Psoas muscle (tissue), 8 donors: Measurements from ENCODE around the gene XPO4. TPM values are rescaled to one million over a fixed set of nuclear protein-coding genes. Genes with fewer than 3 reads are reported as not detected.
A peak's percentile ranks its signal among the peaks of the same experiment; 100 is the strongest.

ENCODE experiments used
- ATAC-seq, 4 donors: fragments of 200-7000 bp; cut with Tn5 transposase; one replicate each; pipeline ENCODE4 v1.9.1; 2020; ENCODE audit warnings: moderate library complexity in 3 of 4, mild to moderate bottlenecking in 2 of 4
- DNase-seq, 2 donors: peaks; one replicate each; pipeline ENCODE4 v3.0.0-alpha.2; 2020
- H3K27ac ChIP-seq: fragments of 200-600 bp; one replicate; pipeline ENCODE4 v1.8.0; 2022
- H3K27me3 ChIP-seq, 3 donors: fragments of 200-600 bp in 1 of 3; one replicate each; pipeline versions ENCODE4 v1.6.1 to v1.8.0; 2013 to 2022; ENCODE audit warnings: low read length in 2 of 3, mild to moderate bottlenecking in 2 of 3, moderate library complexity in 1 of 3; ENCODE audit not compliant: insufficient read depth in 3 of 3
- H3K36me3 ChIP-seq, 2 donors: fragments of 200-600 bp in 1 of 2; one replicate each; pipeline versions ENCODE4 v1.6.1 to v1.8.0; 2013 to 2022; ENCODE audit warnings: low read depth in 1 of 2, mild to moderate bottlenecking in 1 of 2, moderate library complexity in 1 of 2; ENCODE audit not compliant: insufficient read depth in 1 of 2
- H3K4me1 ChIP-seq: fragments of 200-600 bp; one replicate; pipeline ENCODE4 v1.8.0; 2022
- H3K4me3 ChIP-seq: fragments of 200-600 bp; one replicate; pipeline ENCODE4 v1.8.0; 2022; ENCODE audit warnings: mild to moderate bottlenecking
- H3K9me3 ChIP-seq: fragments of 200-600 bp; one replicate; pipeline ENCODE4 v1.8.0; 2022
- CTCF ChIP-seq: fragments of 200-600 bp; IDR thresholded peaks from one replicate; pipeline ENCODE4 v1.8.0; 2022; ENCODE audit warnings: antibody characterized with exemption
- WGBS, 3 donors: extraction: QIAGEN DNeasy Blood & Tissue Kit; methylation state at CpG; one replicate each; pipeline versions ENCODE4 v1.1.6 to v1.1.7; 2013; 5-methylcytosine and 5-hydroxymethylcytosine counted together
- intact Hi-C, 2 donors: fragments of 100-400 bp; cut with DNase I; formaldehyde crosslinking; loops; one replicate each; pipeline versions ENCODE4 v1.11.0 to v1.14.2; 2022
- polyA plus RNA-seq, 3 donors: library from polyadenylated mRNA; stranded (reverse); fragments of 200-250 nt; gene quantifications; one replicate each; pipeline ENCODE4 v1.2.3, GENCODE V29; 2013
- total RNA-seq, 4 donors: library from RNA; stranded (reverse); fragmentation: NEBNext Ultra II Directional in 2 of 4; extraction: Animal tissue kit (Norgen Biotek cat#: 25700) in 2 of 4; gene quantifications; one replicate each; pipeline versions ENCODE4 v1.2.1 to v1.2.4, GENCODE V29; 2021 to 2023
- donor health status: healthy with polysubstance abuse.
- donor health status: DM: no; HTN: no; CAD: no; lungs with moderate emphysema.
- donor health status: Bipolar disorder and iron deficiency.
- donor health status: healthy.
- donor health status: DM: yes; HTN: yes; CAD: no.
- donor health status: DM: no; HTN: no; CAD: no.
- donor health status: DM: no; HTN: no; CAD: no.
- donor health status: DM: yes; HTN: yes; CAD: no.

The XPO4 gene
- total and polyA plus RNA-seq, 7 donors, result 3.9 to 67.2 (median 12.2) TPM

- DNase-seq (no peak), ATAC-seq (no peak)
- no peak for TF ChIP-seq CTCF
- Histone ChIP-seq H3K9me3 (no peaks in the 10 kb centered on the region), H3K4me1 (peaks cover 11% of the 10 kb centered on the region), H3K4me3 (no peak overlapping the region), H3K27ac (no peak overlapping the region), H3K36me3 (peaks cover 2 to 54% of the 10 kb centered on the region in 2 donors), H3K27me3 (no peaks in the 10 kb centered on the region)
- WGBS, 3 donors, result 73 to 77% (median 76%) methylated on average over 4 of the region's 4 CpGs
- intact Hi-C loops, result no loop called here
Observed at GRCh38 chr13:20808874-20809273, 93.7 kb downstream of the XPO4 start.

DNA sequence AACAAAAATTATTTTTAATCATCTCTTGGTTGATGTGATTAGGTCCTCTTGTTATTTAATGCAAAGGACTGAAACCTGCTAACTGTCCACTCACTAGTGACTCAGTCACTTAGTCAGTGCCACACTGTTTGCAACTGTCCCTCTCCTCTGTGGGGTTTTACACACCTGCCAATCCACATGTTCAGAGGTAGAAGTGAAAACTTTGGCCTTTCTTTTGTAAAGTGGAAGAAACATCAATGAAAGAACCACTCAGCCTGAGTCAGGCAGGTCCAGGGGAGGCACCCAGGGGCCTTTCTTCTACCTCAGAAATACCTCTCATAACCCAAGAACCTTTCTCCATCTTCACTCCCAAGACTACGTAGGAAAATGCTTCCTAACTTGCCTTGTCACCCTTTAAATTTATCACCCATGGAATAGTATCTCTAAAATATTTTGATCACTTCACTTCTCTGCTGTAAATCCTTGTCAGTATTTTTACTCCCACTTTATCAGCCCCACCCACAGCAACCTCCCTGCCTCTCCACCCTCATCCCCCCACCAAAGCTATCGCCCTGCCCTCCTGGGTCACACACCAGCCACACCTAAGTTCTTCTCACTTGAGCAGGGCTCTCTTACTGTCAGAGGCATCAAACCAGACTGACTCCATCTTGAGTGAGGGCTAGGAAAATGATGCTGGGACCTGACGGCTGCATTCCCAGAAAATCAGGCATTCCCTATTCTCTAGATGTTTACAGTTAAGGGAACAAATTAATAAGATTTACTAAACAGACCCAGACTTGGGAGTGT lies 99.2 kb downstream of the XPO4 start:
- WGBS, 3 donors, result 80 to 87% (median 84%) methylated on average over 3 of the region's 3 CpGs
- Histone ChIP-seq H3K27me3 (no peaks in the 10 kb centered on the region), H3K4me3 (no peak overlapping the region), H3K4me1 (no peaks in the 10 kb centered on the region), H3K36me3 (peaks cover 0 to 86% of the 10 kb centered on the region in 2 donors), H3K27ac (peak overlapping the region; percentile 56), H3K9me3 (no peaks in the 10 kb centered on the region)
- peak in 2 of 4 donors; percentile 54 to 62 for ATAC-seq
- intact Hi-C loops, result no loop called here
- no peak for TF ChIP-seq CTCF
- no peak for DNase-seq

- no peak for DNase-seq
- peaks cover 0 to 85% of the 10 kb centered on the region in 2 donors for H3K36me3 ChIP-seq
- H3K27ac ChIP-seq, result no peak overlapping the region
Observed at GRCh38 chr13:20801707-20802106, 100.8 kb downstream of the XPO4 start.

DNA sequence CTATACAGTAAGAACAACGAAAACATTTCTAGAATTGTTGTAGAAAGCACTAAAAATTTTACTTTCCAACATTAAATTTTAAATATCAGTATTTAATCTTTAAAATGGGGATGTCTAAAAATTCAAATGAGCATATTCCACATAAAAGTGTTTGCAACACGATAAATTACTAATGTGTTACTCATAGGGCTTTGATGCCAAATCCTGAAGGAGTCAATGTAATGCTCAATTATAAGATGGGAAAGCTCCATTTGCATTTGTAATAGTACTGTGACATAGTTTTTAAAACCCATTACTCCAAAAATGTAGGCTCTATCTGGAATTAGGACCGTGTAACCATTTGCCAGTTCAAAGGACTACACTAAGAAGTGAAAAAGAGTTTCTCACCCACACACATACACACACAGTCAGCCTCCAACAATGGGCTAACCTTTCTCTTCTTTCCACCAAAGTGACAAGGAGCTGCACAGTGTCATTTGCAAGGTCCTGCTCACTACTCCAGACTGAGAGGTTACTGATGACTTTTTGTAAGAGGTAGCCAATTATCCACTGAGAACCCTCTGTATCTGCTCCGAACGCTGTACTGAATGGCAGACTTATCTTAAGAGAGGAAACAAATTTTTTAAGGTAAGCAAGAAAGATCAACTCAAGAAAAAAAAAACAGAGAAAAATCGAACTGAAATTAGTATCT lies 102.7 kb downstream of the XPO4 start:
- H3K27ac ChIP-seq, result peak overlapping the region; percentile 4
- H3K27me3 ChIP-seq, result no peaks in the 10 kb centered on the region
- 66 to 73% (median 66%) methylated on average over 6 of the region's 6 CpGs for WGBS, 3 donors
- peak in 3 of 4 donors; percentile 19 to 27 (median 20) for ATAC-seq
- H3K9me3 ChIP-seq, result no peaks in the 10 kb centered on the region
- peaks cover 7% of the 10 kb centered on the region for H3K4me1 ChIP-seq
- H3K4me3 ChIP-seq, result no peak overlapping the region
- peaks cover 0 to 87% of the 10 kb centered on the region in 2 donors for H3K36me3 ChIP-seq
- DNase-seq, result no peak
- intact Hi-C loops, result no loop called here
- no peak for TF ChIP-seq CTCF

More at GRCh38 chr13:20801707-20802106, 100.8 kb downstream of the XPO4 start:
- Histone ChIP-seq H3K4me3 (no peak overlapping the region), H3K27me3 (no peaks in the 10 kb centered on the region), H3K4me1 (peaks cover 7% of the 10 kb centered on the region), H3K9me3 (no peaks in the 10 kb centered on the region)
- intact Hi-C loops, result no loop called here
- no peak for ATAC-seq
- 40 to 54% (median 44%) methylated on average over 2 of the region's 2 CpGs for WGBS, 3 donors
- no peak for TF ChIP-seq CTCF
